ENCODE results near the gene GATA3.

DNA sequence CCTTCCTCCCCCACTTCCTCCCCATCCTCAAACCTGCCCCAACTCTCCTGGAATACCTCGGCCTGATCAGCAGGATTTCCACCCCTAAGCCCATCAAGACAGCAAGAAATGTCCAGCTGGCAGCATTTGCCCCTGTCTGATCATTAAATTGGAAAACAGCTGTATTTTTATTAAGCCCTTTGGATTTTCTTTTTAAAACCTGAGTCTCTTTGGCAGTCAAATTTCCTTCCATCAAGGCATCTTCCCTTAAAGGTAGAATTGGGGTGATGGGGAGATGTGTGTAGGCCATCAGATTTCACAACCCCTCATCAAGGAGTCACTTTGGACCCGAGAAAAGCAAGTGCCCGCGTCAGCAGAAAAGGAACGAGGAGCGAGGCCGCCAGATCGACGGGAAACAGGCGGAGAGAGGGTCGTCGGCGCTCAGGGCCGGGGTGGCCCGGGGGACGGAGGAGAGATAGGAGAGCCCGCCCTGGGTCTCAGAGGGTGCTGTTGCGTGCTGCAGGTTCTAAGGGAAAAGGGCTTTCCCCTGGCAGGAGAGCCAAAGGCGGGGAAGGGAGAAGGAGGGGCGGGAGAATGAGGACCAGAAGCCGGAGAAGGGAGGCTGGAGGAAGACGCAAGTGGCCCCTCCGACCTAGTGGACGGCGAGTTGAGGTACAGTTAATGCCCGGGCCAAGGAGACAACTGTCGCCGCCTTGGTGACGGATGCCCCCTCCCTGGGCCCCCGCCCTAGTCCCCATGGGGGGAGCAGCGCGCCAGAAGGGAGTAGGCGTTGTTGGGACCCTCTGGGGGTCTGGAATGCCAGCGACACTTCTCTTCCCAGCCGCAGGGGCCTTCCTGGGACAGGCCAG, 11.5 kb upstream of the GATA3 start:
- TF ChIP-seq, protein P1, sequence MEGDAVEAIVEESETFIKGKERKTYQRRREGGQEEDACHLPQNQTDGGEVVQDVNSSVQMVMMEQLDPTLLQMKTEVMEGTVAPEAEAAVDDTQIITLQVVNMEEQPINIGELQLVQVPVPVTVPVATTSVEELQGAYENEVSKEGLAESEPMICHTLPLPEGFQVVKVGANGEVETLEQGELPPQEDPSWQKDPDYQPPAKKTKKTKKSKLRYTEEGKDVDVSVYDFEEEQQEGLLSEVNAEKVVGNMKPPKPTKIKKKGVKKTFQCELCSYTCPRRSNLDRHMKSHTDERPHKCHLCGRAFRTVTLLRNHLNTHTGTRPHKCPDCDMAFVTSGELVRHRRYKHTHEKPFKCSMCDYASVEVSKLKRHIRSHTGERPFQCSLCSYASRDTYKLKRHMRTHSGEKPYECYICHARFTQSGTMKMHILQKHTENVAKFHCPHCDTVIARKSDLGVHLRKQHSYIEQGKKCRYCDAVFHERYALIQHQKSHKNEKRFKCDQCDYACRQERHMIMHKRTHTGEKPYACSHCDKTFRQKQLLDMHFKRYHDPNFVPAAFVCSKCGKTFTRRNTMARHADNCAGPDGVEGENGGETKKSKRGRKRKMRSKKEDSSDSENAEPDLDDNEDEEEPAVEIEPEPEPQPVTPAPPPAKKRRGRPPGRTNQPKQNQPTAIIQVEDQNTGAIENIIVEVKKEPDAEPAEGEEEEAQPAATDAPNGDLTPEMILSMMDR (IDR thresholded peaks at IDR 0.05; ENCODE audit: low read length): no peak
- TF ChIP-seq EZH2phosphoT487 (IDR thresholded peaks at IDR 0.05; ENCODE audit: low read length): no peak

Measured in MM.1S (cell line).